DND-41 (cell line): ENCODE data around the gene CAPZA1.

Experiments used
- ATAC-seq: fragments of 200-7000 bp; cut with Tn5 transposase; 3 replicates; pipeline ENCODE4 v1.9.1; 2021; ENCODE audit warnings: low read depth; ENCODE audit not compliant: insufficient read depth
- DNase-seq: peaks from one replicate; pipeline ENCODE4 v3.0.0-alpha.2; 2020
- H2AFZ ChIP-seq: 2 replicates; pipeline ENCODE4 v1.6.0; 2012; ENCODE audit warnings: low read depth, low read length
- H3K27ac ChIP-seq: 2 replicates; pipeline ENCODE4 v1.5.1; 2012; ENCODE audit warnings: low read length, inconsistent platforms
- H3K27me3 ChIP-seq: fragments of 200-600 bp; sonication (generic); 2 replicates; pipeline ENCODE4 v1.6.0; 2012; ENCODE audit warnings: low read length, mild to moderate bottlenecking, inconsistent platforms; ENCODE audit not compliant: insufficient read depth, poor library complexity
- H3K36me3 ChIP-seq: 2 replicates; pipeline ENCODE4 v1.5.1; 2012; ENCODE audit warnings: low read length, inconsistent platforms; ENCODE audit not compliant: insufficient read depth
- H3K4me1 ChIP-seq: 2 replicates; pipeline ENCODE4 v1.5.1; 2012; ENCODE audit warnings: mild to moderate bottlenecking, low read length; ENCODE audit not compliant: insufficient read depth
- H3K4me2 ChIP-seq: 2 replicates; pipeline ENCODE4 v1.6.0; 2012; ENCODE audit warnings: mild to moderate bottlenecking, moderate library complexity, low read length, inconsistent platforms; ENCODE audit not compliant: insufficient read depth
- H3K4me3 ChIP-seq, 2 experiments: fragments of 200-600 bp in 1 of 2; shearing (Covaris generic) in 1 of 2; 2 replicates each; pipeline ENCODE4 v1.5.1; 2012 to 2016; ENCODE audit warnings: inconsistent platforms in 2 of 2, low read length in 2 of 2, mild to moderate bottlenecking in 2 of 2, low read depth in 1 of 2, moderate library complexity in 1 of 2
- H3K79me2 ChIP-seq: 2 replicates; pipeline ENCODE4 v1.6.0; 2012; ENCODE audit warnings: low read length, inconsistent platforms; ENCODE audit not compliant: insufficient read depth
- H3K9ac ChIP-seq: 2 replicates; pipeline ENCODE4 v1.6.0; 2012; ENCODE audit warnings: low read depth, mild to moderate bottlenecking, inconsistent platforms, low read length, moderate library complexity
- H3K9me3 ChIP-seq: 2 replicates; pipeline ENCODE4 v1.5.1; 2012; ENCODE audit warnings: low read length, moderate library complexity, mild to moderate bottlenecking, inconsistent platforms; ENCODE audit not compliant: insufficient read depth, severe bottlenecking
- H4K20me1 ChIP-seq: 2 replicates; pipeline ENCODE4 v1.6.0; 2012; ENCODE audit warnings: low read length; ENCODE audit not compliant: insufficient read depth
- EZH2 ChIP-seq: IDR thresholded peaks from 3 replicates; pipeline ENCODE4 v1.6.1; 2012; ENCODE audit warnings: borderline replicate concordance, low read depth, mild to moderate bottlenecking, moderate library complexity, low read length, inconsistent platforms; ENCODE audit not compliant: severe bottlenecking
- TF ChIP-seq, protein P1 (sequence below): IDR thresholded peaks from 2 replicates; pipeline ENCODE4 v1.5.1; 2012; ENCODE audit warnings: borderline replicate concordance, low read length, moderate library complexity, mild to moderate bottlenecking; ENCODE audit not compliant: poor library complexity, severe bottlenecking; ENCODE audit errors: extremely low read depth

CAPZA1 gene

DNA sequence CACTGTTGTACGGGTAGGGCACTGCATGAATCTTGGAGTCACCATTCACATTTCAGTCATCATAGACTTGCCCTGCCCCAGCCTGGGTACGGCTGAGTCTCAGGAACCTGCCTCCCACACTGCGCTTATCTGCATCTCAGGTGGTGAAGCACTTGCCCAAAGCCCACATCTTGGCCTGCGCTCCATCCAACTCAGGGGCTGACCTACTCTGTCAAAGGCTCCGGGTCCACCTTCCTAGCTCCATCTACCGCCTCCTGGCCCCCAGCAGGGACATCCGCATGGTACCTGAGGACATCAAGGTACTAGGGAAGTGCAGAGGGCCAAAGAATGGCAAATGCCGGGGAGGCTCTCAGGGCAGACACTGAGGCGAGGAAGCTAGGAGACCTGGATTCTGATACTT, 75.6 kb downstream of the CAPZA1 start:
- no peak for TF ChIP-seq EZH2
- TF ChIP-seq, protein P1, sequence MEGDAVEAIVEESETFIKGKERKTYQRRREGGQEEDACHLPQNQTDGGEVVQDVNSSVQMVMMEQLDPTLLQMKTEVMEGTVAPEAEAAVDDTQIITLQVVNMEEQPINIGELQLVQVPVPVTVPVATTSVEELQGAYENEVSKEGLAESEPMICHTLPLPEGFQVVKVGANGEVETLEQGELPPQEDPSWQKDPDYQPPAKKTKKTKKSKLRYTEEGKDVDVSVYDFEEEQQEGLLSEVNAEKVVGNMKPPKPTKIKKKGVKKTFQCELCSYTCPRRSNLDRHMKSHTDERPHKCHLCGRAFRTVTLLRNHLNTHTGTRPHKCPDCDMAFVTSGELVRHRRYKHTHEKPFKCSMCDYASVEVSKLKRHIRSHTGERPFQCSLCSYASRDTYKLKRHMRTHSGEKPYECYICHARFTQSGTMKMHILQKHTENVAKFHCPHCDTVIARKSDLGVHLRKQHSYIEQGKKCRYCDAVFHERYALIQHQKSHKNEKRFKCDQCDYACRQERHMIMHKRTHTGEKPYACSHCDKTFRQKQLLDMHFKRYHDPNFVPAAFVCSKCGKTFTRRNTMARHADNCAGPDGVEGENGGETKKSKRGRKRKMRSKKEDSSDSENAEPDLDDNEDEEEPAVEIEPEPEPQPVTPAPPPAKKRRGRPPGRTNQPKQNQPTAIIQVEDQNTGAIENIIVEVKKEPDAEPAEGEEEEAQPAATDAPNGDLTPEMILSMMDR = no peak
- no peak overlapping the region for H3K9ac ChIP-seq
- H3K79me2 ChIP-seq = no peaks in the 10 kb centered on the region
- H3K27me3 ChIP-seq = no peaks in the 10 kb centered on the region
- H3K4me3 ChIP-seq = no peak overlapping the region
- H3K4me1 ChIP-seq = peaks cover under 1% of the 10 kb centered on the region; the same call in 1 of the 2 replicates
- H3K9me3 ChIP-seq = no peaks in the 10 kb centered on the region
- H3K27ac ChIP-seq = no peak overlapping the region
- DNase-seq (no peak), ATAC-seq (no peak)
- H2AFZ ChIP-seq = no peak overlapping the region
- no peaks in the 10 kb centered on the region; the same call in 1 of the 2 replicates for H4K20me1 ChIP-seq
- H3K36me3 ChIP-seq = peaks cover 90% of the 10 kb centered on the region
- H3K4me2 ChIP-seq = no peak overlapping the region

DNA sequence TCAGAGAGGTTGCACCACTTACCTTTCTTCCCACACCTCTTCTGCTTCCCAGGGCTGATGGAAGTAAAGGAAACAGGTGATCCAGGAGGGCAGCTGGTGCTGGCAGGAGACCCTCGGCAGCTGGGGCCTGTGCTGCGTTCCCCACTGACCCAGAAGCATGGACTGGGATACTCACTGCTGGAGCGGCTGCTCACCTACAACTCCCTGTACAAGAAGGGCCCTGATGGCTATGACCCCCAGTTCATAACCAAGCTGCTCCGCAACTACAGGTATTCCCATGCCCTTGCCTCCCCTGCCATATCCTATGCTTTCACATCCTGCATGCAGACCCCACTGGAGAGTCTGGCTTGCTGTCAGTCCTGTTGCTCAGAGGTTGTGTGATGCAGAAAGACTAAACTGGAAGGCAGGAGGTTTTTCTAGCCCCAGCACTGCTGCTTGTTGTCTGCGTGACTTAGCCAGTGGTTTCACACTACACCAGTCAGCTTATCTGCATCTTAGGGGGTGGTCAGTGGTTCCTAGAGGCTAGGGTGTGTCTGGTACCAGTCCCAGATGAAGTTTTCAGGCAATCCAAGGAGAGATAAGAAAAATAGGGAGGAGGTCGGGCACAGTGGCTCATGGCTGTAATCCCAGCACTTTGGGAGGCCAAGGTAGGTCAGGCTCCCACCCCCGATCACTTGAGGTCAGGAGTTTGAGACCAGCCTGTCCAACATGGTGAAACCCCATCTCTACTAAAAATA, 77.1 kb downstream of the CAPZA1 start:
- no peaks in the 10 kb centered on the region for H3K27me3 ChIP-seq
- no peak overlapping the region for H3K4me3 ChIP-seq
- ATAC-seq (no peak), DNase-seq (no peak)
- peaks cover 7% of the 10 kb centered on the region for H3K4me1 ChIP-seq
- no peak overlapping the region for H3K4me2 ChIP-seq
- H3K9me3 ChIP-seq = no peaks in the 10 kb centered on the region
- no peak overlapping the region for H3K27ac ChIP-seq
- H3K9ac ChIP-seq = no peak overlapping the region
- H3K79me2 ChIP-seq = no peaks in the 10 kb centered on the region
- TF ChIP-seq EZH2 = no peak
- TF ChIP-seq, protein P1 = no peak
- H4K20me1 ChIP-seq = no peaks in the 10 kb centered on the region; the same call in 1 of the 2 replicates
- H3K36me3 ChIP-seq = peaks cover 92% of the 10 kb centered on the region
- H2AFZ ChIP-seq = no peak overlapping the region

- Histone ChIP-seq H4K20me1 (no peaks in the 10 kb centered on the region; the same call in 1 of the 2 replicates), H3K9ac (no peak overlapping the region), H2AFZ (no peak overlapping the region), H3K4me3 (no peak overlapping the region), H3K27me3 (no peaks in the 10 kb centered on the region), H3K4me1 (peaks cover 15% of the 10 kb centered on the region), H3K27ac (no peak overlapping the region), H3K36me3 (peaks cover 89% of the 10 kb centered on the region), H3K4me2 (no peak overlapping the region), H3K79me2 (no peaks in the 10 kb centered on the region), H3K9me3 (no peaks in the 10 kb centered on the region)
- no peak for TF ChIP-seq EZH2
- TF ChIP-seq, protein P1 = no peak
- DNase-seq = no peak
- ATAC-seq = no peak
Measured at GRCh38 chr1:112697781-112698201, 78.2 kb downstream of the CAPZA1 start.
